Keratinocyte (primary cell): ENCODE results near the gene CFAP54.

ENCODE experiments used
- EZH2 ChIP-seq: IDR thresholded peaks from one replicate; pipeline ENCODE4 v1.6.1; 2012; ENCODE audit warnings: inconsistent platforms, mild to moderate bottlenecking, low read length, moderate library complexity
- TF ChIP-seq, protein P1 (sequence below), 3 experiments: IDR thresholded peaks in 1 of 3; conservative IDR thresholded peaks in 1 of 3; optimal IDR thresholded peaks in 1 of 3; 2 replicates in 2 of 3; 3 replicates in 1 of 3; pipeline versions ENCODE3 to v1.5.1; 2011; ENCODE audit warnings: low read length in 3 of 3, mild to moderate bottlenecking in 3 of 3, moderate library complexity in 2 of 3, control low read depth in 1 of 3, inconsistent platforms in 1 of 3; ENCODE audit not compliant: insufficient read depth in 2 of 3; ENCODE audit errors: extremely low read depth in 1 of 3

DNA sequence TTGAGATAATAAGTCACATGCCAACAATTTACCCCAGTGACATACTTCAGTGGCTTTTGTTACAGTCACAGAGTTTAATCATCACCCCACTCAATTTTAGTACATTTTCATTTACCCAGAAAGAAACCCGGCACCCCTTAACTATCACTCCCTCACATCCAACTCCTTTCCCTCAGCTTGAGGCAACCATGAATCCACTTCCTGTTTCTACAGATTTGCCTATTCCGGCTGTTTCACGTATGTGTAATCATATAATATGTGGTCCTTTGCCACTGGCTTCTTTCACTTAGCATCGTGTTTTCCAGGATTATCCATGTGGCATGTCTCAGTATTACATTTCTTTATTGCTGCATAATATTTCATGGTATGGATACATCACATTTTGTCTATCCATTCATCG lies 147.5 kb downstream of the CFAP54 start:
- no peak for TF ChIP-seq EZH2
- TF ChIP-seq, protein P1, sequence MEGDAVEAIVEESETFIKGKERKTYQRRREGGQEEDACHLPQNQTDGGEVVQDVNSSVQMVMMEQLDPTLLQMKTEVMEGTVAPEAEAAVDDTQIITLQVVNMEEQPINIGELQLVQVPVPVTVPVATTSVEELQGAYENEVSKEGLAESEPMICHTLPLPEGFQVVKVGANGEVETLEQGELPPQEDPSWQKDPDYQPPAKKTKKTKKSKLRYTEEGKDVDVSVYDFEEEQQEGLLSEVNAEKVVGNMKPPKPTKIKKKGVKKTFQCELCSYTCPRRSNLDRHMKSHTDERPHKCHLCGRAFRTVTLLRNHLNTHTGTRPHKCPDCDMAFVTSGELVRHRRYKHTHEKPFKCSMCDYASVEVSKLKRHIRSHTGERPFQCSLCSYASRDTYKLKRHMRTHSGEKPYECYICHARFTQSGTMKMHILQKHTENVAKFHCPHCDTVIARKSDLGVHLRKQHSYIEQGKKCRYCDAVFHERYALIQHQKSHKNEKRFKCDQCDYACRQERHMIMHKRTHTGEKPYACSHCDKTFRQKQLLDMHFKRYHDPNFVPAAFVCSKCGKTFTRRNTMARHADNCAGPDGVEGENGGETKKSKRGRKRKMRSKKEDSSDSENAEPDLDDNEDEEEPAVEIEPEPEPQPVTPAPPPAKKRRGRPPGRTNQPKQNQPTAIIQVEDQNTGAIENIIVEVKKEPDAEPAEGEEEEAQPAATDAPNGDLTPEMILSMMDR (optimal IDR thresholded peaks at IDR 0.05 in 1 of 3, IDR thresholded peaks at IDR 0.05 in 1 of 3, conservative IDR thresholded peaks at IDR 0.05 in 1 of 3; ENCODE audit: extremely low read depth in 1 of 3, insufficient read depth in 2 of 3, low read length in 3 of 3), result no peak
